HG03097 (cell line): ENCODE results near the gene LONRF2.
A peak's percentile ranks its signal among the peaks of the same experiment; 100 is the strongest.

Source experiments
- ATAC-seq: cut with Tn5 transposase; IDR thresholded peaks from one replicate; pipeline ENCODE4 v1.9.1; 2021; ENCODE audit not compliant: unreplicated experiment, low FRiP score

Gene LONRF2

DNA sequence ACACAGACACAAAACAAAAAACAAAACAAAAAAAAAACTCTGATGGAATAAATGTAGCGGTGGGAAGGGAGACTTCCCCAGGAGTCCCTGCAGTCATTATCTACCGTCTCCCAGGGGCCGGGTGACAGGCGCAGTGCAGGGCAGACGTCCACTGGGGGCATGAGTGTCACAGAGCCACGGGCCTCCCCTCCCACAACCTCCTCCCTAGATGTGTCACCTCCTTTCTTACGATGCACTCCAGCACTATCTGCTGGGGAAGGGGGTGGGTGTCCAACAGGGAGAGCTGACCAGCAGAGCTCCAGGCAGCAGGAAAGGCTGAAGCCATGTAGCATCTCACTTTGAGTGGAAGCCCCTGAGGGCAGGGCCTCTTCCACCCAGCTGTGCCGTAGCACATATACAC, 84.5 kb downstream of the LONRF2 start:
- no peak for ATAC-seq

DNA sequence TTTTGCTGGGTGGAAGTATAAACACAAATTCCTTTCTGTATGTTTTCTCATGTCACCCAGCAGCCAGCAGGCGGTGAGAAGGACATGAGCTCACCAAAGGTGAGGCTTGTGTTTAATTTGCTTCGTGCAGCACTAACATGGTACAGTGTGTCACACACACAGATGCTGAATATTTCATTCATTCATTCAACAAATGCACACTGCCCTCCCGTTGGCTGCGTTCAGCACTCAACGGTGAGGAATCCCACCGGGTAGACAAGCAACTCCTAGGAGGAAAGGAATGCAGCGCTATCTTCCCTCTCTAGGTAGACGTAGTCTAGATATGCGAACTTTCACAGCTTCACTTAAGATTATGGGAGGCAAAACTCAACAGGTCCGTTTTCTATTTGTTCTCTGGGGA, 85.1 kb downstream of the LONRF2 start:
- no peak for ATAC-seq

DNA sequence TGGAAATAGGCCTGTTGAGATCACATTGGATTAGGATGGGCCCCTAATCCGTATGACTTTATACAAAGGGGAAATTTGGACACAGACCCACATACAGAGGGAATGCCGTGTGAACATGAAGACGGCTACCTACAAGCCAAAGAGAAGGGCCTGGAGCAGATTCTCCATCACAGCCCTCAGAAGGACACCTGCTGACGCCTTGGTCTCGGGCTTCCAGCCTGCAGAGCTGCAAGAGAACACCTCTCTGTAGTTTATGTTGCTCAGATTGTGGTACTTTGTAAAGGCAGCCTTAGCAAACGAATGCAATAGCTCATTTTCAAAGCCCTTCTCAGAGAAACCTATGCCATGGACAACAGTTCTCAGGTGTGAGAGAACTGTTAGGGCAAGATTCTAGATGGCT, 86.1 kb downstream of the LONRF2 start:
- no peak for ATAC-seq

DNA sequence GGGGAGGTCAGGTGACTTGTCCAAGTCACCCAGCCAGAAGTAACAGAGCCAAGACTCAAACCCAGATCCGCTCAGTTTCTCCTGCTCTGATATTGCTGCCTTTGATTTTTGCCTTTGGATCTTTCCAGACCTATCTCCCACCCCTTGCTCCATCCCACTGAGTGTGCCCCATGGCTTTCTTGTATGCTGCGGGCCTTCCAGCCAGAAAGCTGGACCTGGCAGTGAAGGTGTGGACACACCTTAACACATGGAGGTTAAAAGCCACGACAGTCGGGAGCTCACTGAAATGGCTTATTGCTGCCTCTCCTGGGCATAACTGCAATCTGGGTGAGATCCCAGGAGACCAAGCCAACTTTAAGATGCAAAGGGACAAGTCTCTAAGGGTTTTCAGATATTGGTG, 86.7 kb downstream of the LONRF2 start:
- ATAC-seq = no peak

DNA sequence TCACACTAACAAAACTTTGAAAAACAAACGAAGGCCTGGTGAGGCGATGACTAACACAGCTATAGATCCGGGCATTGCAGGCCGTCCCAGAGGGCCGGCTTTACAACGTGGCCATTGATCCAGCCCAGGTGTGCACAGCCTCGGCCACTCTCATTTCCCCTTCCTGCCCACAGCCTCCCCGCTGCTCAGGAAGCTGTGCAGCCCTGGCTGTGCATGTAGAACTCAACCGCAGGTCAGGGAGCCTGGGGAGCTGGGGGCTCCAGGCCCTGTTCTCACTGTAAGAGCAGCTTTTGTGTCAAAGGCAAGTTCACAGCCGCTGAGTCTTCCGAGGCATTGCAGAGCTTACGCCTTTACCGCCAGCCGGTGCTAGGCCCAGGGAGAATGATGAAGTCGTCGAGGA, 87.2 kb downstream of the LONRF2 start:
- ATAC-seq = peak; percentile 96

DNA sequence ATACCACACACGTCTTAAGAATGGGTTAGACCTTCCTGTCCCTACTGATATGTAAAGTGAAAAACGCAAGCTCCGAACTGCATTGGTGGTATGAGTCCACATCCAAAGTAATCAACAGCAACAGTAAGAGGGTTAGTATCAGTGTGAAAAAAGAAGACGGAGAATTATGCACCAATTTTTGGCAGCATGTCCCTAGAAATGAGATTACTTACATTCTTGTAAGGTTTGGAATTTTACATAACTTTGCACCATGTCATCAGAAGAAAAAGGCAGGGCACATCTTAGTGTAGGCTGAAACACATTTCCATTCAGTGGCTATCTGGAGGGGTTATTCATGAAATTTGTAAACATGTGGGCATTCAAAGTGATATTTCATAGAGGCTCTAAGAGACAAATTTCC, 88.2 kb downstream of the LONRF2 start:
- ATAC-seq = no peak

DNA sequence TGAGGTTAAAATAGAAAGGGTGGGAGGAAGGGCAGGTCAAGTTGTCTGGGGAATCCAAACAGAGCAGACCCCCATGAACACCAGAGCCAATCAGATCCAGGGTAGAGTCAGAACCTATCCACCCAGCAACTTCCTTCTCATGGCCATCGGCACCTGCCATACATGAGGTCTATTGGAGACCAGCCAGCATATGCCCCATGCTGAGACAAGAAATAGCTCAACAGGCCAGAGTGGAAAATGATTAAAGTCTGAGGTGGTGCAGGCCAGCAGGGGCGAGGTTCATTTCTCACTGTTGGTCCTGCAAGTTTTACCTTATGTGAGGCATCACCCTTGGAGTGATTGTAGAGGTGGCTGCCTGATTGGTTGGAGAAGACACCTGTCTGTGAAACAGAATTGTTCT, 89.2 kb downstream of the LONRF2 start:
- no peak for ATAC-seq

DNA sequence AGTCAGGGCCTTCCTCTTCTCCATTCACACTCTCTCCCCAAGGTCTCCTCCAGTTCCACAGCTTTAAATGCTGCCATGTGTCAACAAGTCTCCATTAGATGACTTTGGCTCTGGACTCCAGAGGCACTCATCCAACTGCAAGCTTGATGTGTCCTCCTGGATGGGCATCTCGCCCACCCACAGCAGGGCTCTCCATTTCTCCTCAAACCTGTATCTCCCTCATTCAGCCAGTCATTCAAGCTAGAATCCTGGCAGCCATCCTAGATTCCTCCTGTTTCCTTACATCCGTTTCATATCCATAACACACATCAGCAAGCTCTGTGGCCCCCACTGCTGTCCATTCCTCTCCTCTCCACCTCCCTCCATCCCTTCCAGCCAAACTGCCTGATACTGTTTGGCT, 91.5 kb downstream of the LONRF2 start:
- no peak for ATAC-seq

DNA sequence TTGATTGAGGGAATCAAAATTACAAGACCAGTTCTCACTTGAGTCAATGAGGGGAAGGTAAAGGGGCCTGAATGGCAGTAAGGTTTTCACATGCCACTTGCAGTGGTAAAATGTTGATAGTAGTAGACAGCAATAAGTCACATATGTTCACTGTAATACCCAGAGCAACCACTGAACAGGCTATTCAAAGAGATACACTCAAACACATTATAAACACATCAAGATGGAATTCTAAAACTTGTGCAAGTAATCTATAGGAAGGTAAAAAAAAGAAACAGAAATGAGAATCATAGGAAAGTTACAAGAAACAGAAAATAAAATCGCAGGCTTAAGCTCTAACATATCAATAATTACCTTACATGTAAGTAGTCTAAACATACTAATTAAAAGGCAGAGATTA, 93.3 kb downstream of the LONRF2 start:
- ATAC-seq = no peak

DNA sequence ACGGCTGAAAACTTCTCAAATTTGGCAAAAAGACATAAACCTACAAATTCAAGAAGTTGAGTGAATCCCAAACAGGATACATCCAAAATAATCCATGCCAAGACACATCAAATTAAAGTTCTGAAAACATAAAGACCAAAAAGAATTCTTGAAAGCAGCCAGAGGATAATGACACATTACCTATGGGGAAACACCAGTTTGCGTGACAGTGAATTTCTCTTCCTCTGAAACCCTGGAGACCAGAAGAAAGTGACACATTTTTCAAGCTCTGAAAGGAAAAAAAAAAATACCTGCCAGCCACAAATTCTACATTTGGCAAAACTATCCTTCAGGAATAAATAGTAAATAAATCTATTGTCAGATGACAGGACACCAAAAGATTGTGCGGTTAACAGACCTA, 93.9 kb downstream of the LONRF2 start:
- no peak for ATAC-seq

DNA sequence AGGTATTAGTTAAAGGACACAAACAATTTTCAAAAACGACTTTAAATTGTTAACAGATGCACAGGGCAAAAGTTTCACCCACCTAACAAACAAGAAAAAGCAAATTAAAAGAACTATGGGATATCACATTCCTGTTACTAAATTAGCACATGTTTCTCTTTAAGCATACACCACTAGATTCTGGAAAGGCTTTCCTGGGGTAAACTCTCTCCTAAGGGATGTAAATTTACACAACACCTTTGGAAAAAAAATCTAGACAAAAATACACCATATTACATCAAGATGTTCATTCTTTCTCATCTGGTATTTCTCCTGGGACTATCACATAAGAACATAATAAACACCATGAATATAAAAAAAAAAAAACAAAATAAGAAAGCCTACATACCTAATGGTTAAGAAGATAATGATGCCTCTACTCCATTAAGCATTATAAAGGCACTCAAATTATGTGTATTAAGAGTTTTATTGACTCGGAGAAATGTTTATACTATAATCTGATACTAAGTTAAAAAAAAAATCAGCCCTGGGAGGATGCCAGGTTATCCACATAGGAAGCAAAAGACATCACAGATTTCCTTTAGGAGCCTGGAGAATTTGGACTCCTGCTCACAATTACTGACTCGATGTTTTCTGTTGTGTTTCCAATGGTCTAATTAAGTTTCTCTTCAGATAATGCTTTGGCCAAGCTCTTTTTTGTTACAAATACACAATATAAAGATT, 97.2 kb downstream of the LONRF2 start:
- ATAC-seq = no peak

DNA sequence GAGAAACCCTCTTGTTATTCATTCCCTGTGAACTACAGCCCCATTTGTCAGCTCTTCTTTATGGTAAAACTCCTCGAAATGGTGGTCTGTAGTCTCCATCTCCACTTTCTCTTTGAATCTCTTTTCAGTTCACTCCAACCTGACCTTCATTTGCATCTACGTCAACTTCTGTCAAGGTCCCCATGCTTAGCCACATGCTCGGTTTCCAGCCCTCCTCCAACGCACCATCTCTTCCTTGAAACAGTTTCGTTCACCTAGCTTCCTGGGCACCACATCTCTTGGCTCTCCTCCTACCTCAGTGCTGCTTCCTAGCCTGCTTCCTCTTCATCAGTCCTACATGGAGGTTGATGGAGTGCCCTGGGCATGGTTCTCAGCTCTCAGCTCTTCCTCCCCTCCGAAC, 98.8 kb downstream of the LONRF2 start:
- no peak for ATAC-seq
